Activated T-helper 9 cell treated with anti-CD3 and anti-CD28 coated beads, Interleukin-2, amount 50 U/mL, for 16 hours (primary cell): ENCODE data around the gene SERP2.

Experiments used
- DNase-seq: peaks from one replicate; pipeline ENCODE4 v3.0.0-alpha.2; 2020; ENCODE audit warnings: low read depth

The SERP2 gene

DNA sequence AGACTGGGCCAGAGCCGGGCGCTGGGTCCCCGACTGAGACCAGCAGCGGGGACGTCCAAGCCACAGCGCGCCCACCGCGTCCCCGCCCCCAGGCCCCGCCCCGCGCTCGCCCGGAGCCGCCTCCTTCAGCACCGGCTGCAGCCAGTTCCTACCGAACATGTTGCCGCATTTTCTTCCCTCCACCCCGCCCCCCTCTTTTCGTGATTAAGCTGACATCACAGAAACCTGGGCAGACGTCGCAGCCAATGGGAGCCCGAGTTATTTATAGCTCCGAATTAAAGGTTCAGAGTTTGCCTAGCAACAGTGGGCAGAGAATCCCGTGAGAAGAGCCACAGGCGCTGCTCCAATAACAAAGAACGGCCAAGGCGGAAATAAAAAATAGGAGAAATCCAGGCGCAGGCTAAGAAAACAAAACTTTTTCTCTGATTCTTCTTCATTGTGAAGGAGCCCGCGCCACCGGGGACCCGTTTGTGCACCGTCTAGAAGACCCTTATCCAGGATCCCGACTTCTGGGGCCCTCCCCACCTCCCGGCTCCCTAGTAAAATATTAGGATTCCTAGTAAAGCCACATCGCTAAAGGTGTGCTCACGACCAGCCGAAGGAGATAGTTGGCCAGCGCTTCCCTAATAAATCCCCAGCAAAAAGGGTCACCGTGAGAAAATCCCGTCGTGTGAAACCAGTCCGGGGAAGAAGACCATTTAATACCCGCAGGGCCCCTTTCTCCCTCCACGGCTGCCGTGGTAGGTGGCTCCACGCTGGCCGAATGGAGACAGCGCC lies 61.7 kb downstream of the SERP2 start:
- peak; percentile 83 for DNase-seq

DNA sequence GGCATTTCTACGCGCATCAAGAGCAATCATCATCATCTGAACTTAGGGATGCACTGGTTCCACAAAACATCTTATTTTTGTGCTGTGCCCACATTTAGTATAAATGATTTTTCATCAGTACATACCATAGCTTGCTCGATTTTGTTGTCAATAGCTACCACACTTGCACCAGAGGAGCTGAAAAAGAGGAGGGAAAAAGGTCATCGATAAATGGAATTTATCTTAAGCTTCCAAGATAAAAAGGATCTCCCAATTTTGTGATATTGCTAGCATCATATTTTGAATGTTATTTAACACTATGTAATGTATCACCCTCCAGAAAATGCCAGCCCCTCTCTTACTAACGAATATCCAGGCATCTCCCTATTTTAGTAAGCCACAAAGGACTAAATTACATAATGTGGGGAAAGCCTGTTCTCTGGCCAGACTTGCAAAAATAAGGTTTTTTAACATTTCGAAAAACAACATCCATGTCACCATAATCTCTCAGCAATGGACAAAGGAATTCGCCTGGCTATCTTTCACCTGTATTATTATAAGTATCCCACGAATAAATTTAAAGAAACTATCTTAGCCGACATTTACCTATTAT lies 62.4 kb downstream of the SERP2 start:
- DNase-seq: no peak

DNA sequence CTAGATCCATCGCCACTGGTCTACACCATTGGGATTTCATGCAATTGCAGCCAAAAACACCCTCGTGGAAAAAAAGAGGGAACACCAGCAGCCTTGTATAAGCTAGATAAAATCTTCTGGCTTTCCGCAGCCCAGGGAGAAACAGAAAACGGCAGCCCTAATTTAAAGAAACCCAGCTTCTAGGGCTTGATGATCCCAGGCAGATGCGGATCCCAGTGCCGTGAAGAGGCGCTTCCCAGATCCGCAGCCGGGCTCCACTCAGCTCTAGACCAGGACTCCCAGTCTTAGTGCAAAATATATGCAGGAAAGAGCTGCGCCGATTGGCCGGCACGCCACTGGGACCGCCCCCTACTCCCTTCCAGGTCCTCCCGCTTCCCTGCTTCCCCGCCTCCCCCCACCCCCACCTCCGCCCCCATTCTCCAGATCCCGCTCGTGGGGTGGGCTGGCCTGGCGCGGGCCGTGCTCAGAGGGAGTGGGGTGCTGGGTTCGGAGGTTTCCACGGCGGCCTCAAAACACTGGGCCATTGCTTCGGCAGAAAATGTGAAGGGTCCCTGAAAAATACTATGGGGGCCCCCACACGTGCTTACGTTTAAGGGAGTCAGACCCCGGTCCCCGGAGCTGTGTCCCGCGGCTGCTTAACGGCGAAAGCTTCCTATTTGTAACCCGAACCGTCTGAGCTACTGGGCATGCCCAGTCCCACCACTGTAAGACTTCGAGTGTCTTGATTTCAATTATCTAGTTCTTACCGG lies 63.1 kb downstream of the SERP2 start:
- peak; percentile 30 for DNase-seq

DNA sequence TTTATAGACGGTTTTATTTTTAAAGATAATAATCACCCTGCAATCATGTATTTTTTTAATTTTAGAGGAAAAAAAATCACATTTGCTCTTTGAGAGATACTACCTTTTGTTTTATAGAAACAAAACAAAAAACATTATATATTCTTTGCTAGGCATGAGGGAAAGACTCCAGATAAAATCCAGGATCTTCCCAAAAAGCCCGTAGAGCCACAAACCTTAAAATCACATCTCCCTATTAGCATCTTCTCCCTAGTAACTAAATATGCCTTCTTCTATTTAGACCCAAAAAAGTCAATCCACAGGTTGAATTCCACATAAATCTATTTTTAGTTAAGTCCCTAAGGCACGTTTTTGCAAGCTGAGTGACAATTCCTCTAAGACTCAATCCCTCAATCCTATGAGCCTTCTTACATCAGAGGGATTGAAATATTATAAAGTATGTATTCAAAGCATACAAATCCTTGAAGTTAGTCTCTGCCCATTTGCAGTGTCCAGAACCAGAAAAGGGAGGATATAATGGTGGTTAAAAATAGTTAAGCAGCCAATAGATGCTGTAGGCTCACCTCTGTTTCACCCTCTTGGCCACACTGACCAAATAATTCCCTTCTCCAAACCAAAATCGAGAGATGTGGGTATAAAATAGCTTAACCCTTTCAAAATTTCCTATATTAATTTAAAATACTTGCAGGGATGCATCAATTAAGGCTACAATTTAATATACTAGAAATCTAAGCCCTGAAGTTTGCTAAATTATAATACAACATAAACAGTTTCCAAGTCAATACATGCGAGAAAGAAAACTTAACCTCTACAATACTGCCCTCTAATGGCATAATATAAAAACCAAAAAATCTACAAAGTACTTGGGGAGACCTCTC lies 64.0 kb downstream of the SERP2 start:
- DNase-seq: no peak

DNA sequence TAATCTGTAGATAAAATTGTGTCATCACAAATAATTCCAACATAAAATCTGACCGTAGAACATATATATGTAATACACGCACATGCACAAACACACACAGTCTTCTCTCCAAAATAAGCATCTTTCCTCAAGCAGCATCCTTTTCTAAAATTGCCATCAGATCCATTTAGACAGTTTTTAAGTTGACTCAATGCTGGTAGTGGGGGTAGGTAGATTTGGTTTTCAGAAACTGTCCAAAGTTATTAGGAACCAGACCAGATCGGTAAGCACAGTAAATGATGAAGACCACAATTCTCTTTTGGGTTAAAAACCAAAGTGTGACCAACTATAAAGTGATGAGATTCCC lies 64.6 kb downstream of the SERP2 start:
- no peak for DNase-seq

DNA sequence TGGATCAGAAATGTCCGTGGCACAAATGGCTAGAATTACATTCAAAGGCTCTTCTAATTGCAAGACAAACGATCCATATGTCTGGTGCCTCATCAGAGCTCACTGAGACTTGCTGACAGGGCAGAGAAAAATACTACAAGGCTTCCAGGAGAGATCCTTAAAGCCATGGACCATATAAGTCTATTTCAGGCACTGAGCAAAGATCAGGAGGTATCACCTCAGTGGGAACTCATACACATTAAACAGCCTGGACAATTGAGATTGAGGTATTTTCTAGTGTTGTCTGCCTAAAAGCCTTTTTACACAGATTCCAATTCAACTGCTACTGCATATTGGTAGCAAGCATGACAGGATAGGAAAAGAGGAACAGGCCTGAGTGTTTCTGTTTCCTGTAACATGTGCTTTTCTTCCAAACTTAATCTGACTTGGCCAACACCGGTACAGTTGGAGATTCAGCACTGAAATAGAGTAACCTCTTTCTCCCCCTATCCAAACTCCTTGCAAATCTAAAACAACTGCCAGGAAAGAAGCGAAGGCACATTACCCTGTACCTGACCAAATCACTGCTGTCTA lies 65.9 kb downstream of the SERP2 start:
- no peak for DNase-seq

DNA sequence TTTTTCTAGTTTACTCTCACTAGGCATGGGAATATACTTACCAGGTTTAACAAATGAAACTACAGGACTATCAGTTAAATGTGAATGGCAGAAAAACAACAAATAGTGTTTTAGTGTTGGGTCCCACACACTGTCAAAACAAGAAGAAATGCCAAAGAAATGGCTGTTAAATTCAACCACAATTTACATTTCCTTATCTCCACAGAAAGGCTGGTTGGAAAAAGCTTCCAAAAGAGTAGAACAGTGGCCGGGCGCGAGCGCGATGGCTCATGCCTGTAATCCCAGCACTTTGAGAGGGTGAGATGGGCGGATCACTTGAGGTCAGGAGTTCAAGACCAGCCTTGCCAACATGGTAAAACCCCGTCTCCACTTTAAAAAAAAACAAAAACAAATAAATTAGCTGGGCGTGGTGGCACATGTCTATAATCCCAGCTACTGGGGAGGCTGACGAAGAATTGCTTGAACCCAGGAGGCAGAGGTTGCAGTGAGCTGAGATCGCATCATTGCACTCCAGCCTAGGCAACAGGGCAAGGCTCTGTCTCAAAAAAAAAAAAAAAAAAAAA lies 66.5 kb downstream of the SERP2 start:
- no peak for DNase-seq
